GM19023 (cell line): ENCODE measurements around the gene TRPM6.

Experiments
- ATAC-seq: cut with Tn5 transposase; IDR thresholded peaks from one replicate; pipeline ENCODE4 v1.9.1; 2021; ENCODE audit warnings: mild to moderate bottlenecking, moderate library complexity; ENCODE audit not compliant: unreplicated experiment

Gene TRPM6

GRCh38 chr9:74721696-74722660 lies 165.7 kb downstream of the TRPM6 start:
- ATAC-seq, result no peak

GRCh38 chr9:74719306-74719705 lies 168.4 kb downstream of the TRPM6 start:
- ATAC-seq, result no peak

GRCh38 chr9:74718709-74719108 lies 169.0 kb downstream of the TRPM6 start:
- no peak for ATAC-seq

GRCh38 chr9:74711341-74711740 lies 176.4 kb downstream of the TRPM6 start:
- ATAC-seq, result no peak

GRCh38 chr9:74697535-74697934 lies 190.2 kb downstream of the TRPM6 start:
- no peak for ATAC-seq

GRCh38 chr9:74696520-74696919 lies 191.2 kb downstream of the TRPM6 start:
- no peak for ATAC-seq

- ATAC-seq, result no peak
These were observed 196.7 kb downstream of the TRPM6 start for GRCh38 chr9:74691058-74691457.

- ATAC-seq, result no peak
These were observed 204.4 kb downstream of the TRPM6 start for GRCh38 chr9:74683322-74683721.

GRCh38 chr9:74681906-74682305 lies 205.8 kb downstream of the TRPM6 start:
- no peak for ATAC-seq

GRCh38 chr9:74674077-74674476 lies 213.6 kb downstream of the TRPM6 start:
- ATAC-seq, result no peak
